ENCODE measurements around the gene FGD4.

The FGD4 gene

DNA sequence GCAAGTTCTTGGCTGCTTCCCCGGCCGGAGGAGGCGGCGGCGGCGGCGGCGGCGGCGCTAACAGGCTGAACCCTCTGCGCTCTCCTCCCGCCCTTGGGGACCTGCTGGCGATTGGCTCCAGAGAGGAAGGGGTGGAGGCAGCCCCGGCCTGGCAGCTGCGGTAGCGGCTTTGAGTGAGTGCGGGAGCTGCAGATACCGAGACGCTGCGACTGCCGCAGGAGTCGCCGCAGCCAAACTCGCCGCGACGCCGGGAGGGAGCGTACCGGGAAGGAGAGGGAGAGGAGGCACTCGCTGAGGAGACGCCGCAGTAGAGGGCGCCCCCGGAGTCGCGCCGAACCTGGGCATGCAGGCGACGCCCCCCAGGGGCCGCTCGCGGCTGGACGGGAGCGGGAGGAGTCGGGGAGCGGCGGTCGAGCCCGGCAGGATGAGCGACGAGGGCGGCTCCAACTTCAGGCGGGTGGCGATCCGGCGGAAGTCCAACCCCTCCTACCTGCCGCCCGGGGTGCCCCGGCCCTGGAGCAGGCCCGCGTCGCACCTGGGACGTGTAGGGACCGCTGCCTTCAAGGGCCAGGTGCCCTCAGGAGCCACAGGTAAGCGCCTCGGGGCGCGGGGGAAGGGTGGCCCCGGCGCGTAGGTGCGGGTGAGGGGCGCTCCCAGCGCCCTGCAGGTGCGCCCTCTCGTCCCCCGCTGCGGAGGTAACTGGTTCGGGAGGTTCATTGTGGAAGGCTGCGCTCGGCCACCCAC is at the start of gene FGD4:
Gene FGD4, plus strand, starts transcription at position 189 of the 744 bp plus-strand sequence.
- DNase-seq, result peak; percentile 78

DNA sequence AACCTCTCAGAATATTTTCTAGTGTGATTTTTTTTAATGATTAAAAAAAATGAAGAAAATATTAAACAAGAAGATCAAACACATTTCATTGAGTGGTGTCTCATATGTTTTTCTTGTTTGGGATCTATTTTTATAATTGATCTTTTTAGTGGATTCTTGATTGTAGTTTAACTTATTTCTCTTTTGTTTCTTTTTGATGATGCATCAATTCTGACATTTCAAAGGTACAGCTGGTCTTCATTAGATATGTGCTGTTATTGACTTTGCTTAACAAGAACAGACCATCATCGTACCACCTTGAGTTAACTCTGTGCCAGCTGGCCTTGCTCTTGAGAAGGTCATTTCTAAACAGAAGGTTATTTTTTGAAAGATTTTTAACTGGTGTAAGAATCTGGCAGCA is 45.8 kb upstream of the FGD4 start:
- DNase-seq, result no peak

DNA sequence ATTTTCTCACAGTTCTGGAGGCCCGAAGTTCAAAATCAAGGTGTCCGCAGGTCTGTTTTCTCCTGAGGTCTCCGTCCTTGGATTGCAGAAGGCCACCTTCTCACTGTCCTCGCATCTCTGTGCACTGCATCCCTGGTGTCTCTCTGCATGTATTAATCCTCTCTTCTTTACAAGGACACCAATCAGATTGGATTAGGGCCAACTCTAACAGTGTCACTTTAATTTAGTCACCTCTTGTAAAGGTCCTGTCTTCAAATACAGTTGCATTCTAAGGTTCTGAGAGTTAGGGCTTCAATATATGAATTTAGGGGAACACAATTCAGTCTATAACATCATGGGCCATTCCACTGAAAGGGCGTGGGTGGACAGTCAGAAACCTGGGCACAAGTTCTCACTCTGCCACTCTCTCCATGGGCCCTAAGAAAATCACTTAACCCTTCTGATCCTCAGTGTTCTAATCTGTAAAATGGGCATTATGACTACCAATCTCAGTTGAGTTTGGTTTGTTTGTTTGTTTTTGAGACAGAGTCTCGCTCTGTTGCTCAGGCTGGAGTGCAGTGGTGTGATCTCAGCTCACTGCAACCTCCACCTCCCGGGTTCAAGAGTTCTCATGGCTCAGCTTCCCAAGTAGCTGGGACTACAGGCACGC is 41.6 kb upstream of the FGD4 start:
- no peak for DNase-seq

DNA sequence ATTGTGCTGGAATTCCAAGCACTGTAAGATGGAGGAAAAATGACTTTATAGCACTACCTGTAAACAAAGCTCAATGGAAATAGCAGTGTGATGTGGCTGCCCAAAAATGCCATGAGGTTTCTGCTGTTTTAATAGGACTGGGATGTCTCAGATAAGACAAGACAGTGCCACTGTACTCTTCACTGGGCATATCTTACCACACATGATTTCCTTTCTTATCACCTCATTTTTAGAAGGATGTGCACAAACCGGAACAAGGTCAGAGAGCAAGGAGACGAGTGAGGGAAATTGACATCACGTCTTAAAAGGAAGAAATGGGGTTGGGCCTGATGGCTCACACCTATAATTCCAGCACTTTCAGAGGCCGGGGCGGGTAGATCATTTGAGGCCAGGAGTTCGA is 38.4 kb upstream of the FGD4 start:
- no peak for DNase-seq

DNA sequence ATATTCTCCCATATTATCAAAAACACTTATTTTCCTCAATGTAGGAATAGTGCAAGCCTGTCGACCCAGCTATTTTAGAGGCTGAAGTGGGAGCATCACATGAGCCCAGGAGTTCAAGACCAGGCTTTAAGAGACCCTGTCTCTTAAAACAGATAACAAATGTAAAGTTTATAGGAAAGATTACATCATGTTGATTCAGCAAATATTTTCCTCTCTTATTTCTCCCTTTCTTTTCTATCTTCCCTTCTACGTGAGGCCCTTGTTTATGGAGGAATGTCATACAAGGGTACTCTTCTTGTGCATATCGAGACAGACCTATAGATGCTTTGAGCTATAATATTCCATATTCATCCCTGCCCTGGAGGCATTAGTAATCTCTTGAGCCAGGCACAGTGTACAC is 36.5 kb upstream of the FGD4 start:
- no peak for DNase-seq

DNA sequence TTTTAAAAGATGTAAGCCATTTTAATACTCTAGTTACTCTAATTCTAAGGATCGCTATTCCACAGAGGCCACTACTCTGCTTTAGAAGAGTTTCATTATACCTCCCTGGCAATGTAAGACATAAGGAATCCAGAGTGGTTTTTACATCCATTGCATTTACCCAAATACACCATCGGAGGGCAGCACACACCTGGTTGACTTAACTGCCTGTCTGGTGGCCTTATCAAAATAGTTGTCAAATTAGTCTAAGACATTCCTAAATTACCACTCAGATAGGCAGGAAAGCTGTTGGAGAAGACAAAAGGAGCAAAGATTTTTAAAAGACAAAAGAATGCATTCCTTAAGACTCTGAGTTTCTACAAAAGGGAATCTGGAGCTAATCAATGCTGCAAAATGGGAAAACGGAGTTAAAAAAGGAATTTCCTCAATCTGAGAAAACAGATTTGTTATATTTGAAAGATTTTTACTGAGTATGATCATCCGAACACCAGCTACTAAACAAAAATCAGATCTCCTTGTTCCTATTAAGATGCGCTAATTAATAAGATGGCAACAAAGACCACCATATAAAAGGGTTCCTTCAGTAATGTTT is 33.8 kb upstream of the FGD4 start:
- peak; percentile 30 for DNase-seq

DNA sequence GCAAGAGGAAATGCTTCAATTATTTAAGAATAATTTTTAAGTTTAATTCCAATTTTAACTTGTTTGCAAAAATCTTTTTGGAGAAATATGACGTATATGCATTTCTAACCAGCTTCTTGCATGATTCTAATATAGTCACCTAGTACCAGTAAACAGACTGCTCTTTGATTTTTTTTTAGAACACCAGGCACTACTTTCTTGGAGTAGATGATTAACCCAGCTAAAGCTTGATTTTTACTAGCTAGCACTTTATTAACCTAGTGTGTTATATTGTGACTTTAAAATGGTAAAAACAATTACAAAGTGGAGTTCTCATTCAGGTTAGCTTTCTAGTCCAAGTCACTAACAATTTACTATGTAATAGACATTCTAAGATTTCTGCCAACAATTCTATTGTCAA is 32.6 kb upstream of the FGD4 start:
- DNase-seq, result no peak

DNA sequence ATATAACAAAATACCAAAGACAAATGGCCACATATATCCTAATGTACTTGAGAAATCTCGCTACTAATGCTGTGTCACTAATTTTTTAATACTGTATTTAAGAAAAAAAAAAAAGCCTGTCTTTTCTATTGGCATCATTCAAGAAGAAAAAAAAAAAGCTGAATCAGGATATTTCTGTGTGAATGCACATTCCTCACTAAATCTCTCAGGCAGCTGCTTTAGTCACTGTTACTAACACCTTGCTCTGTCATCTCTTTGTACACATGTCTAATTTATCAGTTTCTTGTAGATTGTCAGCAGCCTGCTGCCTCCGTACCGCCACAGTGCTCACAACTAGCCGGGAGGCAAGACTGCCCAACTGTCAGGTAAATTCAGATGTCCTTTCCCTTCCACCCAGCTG is 32.0 kb upstream of the FGD4 start:
- DNase-seq, result no peak

DNA sequence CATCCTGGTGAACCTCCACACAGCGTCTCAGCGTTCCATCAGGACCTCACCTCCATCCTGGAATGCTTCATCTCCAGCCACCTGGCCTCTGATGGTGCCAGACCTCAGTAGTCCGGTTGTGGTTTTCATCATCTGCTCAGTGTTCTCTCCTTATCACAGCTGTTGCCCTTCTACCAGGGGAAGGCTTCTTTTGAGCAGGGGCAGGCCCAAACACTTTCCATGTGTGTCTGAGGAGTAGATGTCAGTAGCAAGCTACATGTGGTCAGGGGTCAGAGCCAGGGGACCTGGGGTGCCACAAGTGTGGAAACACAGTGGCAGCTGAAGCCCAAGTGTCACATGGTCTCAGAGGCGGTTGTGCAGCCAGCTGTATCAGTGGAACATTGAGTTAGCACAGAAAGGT is 30.2 kb upstream of the FGD4 start:
- DNase-seq, result no peak

DNA sequence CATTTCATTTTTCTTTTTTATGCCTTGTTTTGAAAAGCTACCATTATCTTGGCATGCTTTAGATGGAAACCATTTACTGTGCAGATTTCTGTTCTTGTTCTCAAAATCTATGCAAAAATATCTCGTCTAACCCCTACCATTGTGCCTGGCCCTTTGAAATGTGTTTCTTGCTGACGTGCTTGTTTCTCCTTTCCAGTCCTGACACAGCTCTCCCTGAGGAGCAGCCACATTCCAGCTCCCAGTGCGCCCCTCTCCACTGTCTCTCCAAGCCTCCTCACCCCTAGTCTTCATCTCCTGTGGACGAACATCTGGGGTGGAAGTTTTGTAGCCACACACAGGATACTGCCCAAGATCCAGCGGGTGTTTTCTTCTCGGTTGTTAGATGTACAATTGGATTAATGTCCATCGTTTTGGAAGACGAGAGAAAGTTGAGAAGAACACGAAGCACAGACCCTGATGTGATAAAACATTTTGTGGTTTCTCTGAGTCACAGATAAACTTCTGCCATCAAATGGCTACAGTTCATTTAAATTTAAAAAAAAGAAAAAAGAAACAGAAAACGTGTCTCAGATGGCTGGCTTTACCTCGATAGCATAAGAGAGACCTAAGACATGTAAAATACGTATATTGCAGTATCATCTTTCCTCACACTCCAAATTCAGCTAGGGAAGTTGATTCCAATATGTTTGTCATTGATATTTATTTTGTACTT is 21.9 kb upstream of the FGD4 start:
- DNase-seq, result no peak

DNA sequence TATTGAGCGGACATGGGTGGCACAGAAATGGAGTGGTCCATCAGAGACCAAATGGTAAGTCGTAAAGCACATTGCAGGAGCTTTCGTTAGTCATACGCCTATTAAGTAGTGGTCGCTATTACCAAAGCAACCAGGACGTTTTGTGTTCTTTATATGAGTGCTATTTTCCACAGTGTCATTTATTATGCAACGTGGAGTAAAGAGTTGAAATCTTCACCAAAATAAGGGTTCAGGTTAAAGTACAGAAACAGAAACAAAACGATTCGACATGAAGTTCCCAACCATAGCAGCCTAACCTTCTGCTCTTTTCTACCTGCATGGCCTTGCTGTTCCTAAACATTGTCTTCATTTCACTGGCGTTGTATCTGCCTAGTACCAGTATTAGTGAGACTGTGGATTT is 20.1 kb upstream of the FGD4 start:
- no peak for DNase-seq

DNA sequence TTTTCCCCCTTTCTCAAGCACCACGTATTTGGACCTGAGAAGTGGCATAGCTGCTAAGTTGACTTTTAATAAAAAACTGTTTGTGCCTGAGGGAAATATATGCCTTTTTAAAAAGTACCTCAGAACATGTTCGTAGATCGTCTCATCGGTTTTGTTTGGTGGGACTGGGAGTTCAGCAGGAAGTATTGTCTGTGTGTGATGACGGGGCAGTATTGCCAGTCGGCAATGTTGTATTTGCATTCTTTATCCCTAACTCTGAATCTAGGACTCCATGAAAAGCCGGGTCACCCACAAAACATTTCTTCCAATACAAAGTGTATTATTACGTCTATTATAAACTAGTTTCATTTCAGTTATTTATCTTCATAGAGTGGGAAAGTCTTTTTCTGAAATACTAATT is 19.7 kb upstream of the FGD4 start:
- no peak for DNase-seq

DNA sequence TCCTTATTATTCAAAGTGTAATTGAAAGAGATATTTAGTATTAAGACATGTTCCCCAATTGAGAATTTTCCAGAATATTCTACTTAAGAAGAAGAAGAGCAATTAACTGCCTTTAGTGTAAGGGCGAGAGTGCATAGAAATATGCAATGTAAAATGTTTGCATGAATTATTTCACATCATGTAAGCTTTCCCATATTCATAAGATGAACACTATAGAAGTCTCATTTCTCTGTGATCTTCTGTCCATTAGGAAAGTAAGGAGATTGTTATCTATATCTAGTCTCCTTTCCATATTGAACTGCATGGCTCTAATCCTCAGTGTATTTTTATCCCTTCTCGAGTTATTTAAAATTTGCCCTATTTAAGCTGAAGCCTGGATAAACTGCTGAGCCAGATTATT is 17.1 kb upstream of the FGD4 start:
- no peak for DNase-seq

DNA sequence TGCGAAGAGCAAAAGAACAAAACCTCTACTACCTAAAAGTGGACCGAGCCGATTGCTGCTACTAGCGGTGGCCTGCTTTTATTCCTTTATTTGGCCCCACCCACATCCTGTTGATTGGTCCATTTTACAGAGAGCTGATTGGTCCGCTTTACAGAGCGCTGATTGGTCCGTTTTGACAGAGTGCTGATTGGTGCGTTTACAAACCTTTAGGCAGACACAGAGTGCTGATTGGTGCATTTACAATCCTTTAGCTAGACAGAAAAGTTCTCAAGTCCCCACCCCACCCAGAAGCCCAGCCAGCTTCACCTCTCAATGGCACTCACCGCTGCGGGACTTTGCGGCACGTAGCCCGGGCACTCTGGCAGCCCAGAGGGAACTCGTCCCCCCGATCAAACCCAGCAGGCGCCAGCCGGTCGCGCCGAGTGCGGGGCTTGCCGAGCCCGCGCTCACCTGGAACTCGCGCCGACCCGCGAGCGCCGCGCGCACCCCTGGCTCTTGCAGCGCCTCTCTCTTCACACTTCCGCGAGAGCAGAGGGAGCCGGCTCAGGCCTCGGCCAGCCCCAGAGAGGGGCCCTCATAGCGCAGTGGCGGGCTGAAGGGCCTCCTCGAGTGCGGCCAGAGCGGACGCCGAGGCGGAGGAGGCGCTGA is 8.7 kb upstream of the FGD4 start:
- peak; percentile 62 for DNase-seq

DNA sequence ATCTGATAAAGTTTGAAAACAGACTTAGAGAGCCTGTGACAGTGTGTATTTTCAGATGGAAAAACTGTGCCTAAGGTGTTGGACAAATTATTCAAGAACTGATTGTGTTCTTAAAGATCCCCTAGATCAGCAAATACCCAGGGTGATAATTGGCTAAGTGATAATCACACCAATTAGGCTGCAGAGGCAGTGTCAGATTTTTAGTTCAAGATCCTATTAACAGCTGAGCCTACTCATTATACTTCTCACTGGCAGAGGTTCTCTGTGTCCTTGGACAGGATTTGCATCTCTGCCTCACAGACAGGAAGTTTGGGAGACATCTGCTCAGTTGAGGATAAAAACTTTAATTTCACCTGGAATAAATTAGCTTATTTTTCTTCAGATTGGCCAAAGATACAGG is 4.3 kb upstream of the FGD4 start:
- no peak for DNase-seq

DNA sequence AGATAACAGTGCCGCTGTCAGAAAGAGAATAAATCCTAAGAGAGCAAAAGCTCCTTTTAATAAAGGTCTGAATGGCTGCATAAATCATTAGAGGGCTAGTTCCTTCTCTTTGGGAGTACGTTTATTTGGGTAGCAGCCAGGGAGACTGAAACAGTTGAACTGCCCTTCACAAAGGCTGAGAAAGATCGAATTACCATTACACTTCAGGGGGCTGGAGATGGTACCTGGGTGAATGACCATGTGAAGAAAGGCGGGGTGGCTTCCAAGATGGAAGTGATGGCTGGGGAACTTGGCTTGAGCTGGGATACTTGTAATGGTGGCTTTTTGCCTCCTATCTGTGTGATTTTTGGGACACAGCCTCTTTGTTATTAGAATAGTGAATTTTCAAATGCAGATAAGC is 1.7 kb upstream of the FGD4 start:
- DNase-seq, result peak; percentile 21

DNA sequence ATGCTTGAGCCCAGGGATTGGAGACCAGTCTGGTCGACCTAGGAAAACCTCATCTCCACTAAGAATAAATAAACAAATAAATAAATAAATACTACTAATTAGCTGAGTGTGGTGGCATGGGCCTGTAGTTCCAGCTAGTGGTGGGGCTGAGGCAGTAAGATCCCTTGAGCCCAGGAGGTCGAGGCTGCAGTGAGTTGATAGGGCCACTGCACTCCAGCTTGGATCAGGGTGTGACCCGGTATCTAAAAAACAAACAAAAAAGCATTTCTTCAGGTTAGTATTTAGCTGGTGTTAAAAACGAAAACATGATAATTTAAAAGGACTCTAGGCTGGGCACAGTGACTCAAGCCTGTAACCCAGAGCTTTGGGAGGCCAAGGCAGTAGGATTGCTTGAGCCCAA is 1.2 kb upstream of the FGD4 start:
- no peak for DNase-seq

DNA sequence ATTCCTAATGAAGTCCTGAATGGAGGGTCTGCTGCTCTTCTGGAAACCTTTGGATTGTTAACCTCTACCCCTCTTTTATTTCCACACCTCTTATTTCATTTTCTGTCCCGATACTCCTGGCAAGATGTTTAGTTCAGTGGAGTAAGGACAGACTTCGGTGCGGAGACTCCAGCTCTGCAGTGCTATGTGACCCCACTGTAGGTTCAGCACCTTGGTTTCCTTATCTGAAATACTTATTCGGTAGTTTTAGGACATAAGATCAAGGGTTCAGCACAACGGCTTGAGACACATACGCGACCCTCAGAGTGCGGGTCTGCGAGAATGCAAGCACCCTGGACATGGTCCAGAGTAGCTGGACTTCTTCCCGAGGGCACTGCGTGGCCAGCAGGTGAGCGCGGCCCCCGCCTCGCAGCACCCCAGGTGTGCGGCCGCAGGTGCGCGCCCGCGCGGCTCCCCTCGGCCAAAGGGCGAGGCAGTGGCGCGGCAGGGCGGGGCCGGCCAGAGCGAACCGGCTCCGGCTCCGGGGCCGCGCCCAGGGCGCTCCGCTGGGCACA is 465 bp upstream of the FGD4 start:
- no peak for DNase-seq

DNA sequence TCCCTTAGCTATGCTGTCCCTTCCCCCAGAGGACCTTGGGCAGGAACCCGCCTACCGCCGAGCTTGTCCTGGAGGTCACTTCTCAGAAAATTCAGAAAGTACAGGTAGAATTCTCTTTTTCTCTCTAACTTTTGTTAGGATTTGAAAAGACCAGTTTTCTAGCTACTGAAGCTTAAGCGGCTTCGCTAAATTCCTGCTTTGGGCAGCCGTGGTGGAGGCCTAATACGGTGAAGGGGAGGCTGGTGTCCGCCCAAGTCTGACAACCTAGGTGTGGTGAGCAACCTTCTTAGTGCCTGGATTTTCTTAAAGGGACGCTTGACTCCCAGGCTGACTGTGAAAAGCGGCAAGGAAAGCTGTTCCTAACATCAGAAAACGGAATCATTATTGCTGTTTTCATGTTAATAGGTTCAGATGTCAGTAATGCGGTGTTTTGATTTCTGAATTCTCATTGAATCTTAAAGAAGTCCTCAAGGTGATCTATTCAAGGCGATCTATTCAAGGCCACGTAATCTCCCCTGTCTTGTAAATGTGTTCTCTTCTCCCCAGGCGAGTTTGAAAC is 835 bp downstream of the FGD4 start:
- no peak for DNase-seq

DNA sequence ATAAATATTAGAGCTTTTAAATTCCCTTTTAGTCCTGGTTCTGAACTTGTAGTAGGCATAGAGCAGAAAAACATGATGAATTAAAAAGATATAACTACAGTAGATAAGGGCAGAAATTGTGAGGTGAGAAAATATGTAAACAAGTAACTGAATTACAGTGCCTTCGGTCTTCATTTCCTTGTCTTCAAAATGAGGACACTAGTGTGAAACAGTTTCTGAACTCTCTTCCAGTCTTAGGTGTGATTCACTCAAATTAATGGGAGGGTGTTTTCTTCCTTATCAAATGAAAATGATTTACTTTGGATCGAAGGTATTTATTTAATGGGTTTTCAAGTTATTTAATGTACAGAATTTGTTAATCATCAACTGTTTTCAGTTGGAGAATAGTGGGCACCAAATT is 1.5 kb downstream of the FGD4 start:
- no peak for DNase-seq

DNA sequence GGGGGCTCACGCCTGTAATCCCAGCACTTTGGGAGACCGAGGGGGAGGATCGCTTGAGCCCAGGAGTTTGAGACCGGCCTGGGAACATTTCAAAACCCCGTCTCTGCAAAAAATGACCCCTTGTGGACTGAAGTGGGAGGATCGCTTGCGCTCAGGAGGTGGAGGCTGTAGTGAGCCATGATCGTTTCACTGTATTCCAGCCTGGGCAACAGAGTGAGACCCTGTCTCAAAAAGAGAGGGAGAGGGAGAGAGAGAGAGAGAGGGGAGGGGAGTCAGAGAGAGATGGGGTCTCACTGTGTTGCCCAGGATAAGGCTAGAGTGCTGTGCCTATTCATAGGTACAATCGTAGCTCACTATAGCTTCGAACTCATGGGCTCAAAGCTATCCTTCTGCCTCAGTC is 2.8 kb downstream of the FGD4 start:
- no peak for DNase-seq

DNA sequence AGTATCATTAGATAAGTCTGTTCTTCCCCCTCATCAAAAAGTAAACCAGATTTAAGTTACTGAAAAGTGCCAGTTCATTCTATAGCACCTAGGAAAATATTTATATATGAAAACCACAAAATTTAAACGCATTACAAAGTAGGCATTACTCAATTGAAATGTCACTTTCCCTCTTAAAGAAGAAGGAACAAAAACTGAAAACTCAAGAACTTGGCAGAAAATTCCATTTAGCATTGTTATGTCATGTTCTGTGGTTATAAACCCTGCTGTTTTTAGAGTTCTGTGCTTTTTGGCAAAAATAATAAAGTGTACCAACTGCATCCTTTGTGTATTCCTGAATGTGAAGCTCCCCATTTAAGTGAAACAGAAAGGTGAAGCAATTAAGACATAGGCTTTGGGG is 3.6 kb downstream of the FGD4 start:
- DNase-seq, result no peak

DNA sequence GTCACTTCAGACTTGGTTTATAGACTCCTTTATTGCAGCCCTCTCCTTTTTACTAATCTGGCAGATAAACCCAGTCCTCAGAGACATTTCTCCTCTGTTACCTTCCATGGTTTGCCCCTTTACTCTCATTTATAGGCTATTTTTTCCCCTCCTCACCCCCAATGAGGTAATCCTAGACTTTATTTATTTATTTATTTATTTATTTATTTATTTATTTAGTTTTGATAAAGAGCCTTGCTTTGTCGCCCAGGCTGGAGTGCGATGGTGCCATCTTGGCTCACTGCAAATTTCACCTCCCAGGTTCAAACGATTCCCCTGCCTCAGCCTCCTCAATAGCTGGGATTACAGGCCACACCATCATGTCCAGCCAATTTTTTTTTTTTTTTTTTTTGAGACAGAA is 8.4 kb downstream of the FGD4 start:
- no peak for DNase-seq

Data from NCI-H1092 (cell line).